Esophagus (tissue), 2 donors: ENCODE measurements around the gene KLHDC10. TPM values are rescaled to one million over a fixed set of nuclear protein-coding genes. Genes with fewer than 3 reads are reported as not detected.

ENCODE experiments used
- H3K27ac ChIP-seq, 2 donors: one replicate each; pipeline ENCODE4 v1.5.1; 2013; ENCODE audit warnings: low read depth in 2 of 2, mild to moderate bottlenecking in 2 of 2, inconsistent platforms in 1 of 2, low read length in 1 of 2, moderate library complexity in 1 of 2
- H3K27me3 ChIP-seq, 2 donors: one replicate each; pipeline ENCODE4 v1.6.1; 2013; ENCODE audit warnings: low read length in 2 of 2, control low read depth in 1 of 2, mild to moderate bottlenecking in 1 of 2; ENCODE audit not compliant: insufficient read depth in 2 of 2, control insufficient read depth in 1 of 2
- H3K36me3 ChIP-seq, 2 donors: one replicate each; pipeline ENCODE4 v1.6.1; 2013; ENCODE audit warnings: low read length in 1 of 2; ENCODE audit not compliant: control insufficient read depth in 2 of 2, insufficient read depth in 2 of 2
- H3K4me1 ChIP-seq, 2 donors: one replicate each; pipeline ENCODE4 v1.6.1; 2013; ENCODE audit warnings: low read length in 1 of 2; ENCODE audit not compliant: control insufficient read depth in 2 of 2, insufficient read depth in 2 of 2
- H3K4me3 ChIP-seq, 2 donors: one replicate each; pipeline ENCODE4 v1.5.1; 2013; ENCODE audit warnings: low read length in 2 of 2, mild to moderate bottlenecking in 2 of 2, low read depth in 1 of 2, moderate library complexity in 1 of 2
- H3K9me3 ChIP-seq, 2 donors: one replicate each; pipeline ENCODE4 v1.6.1; 2013; ENCODE audit warnings: mild to moderate bottlenecking in 2 of 2, low read depth in 1 of 2, low read length in 1 of 2, moderate library complexity in 1 of 2; ENCODE audit not compliant: control insufficient read depth in 2 of 2, insufficient read depth in 1 of 2
- WGBS, 2 donors: extraction: QIAGEN DNeasy Blood & Tissue Kit; methylation state at CpG; one replicate each; pipeline ENCODE4 v1.1.7; 2013; 5-methylcytosine and 5-hydroxymethylcytosine counted together
- polyA plus RNA-seq, 2 donors: library from polyadenylated mRNA; stranded (reverse); fragments of 200-250 nt; gene quantifications; one replicate each; pipeline ENCODE4 v1.2.3, GENCODE V29; 2013
- donor health status: healthy with polysubstance abuse.
- donor health status: Bipolar disorder and iron deficiency.

Gene KLHDC10
- polyA plus RNA-seq, 2 donors: 6.6 to 7.3 TPM

- H3K4me1 ChIP-seq: peaks cover 0 to 11% of the 10 kb centered on the region in 2 donors
- WGBS, 2 donors: 79 to 93% methylated on average over 11 of the region's 11 CpGs
- H3K9me3 ChIP-seq: peaks cover 0 to 2% of the 10 kb centered on the region in 2 donors
- no peak overlapping the region for H3K4me3 ChIP-seq
- H3K36me3 ChIP-seq: no peaks in the 10 kb centered on the region
- no peaks in the 10 kb centered on the region for H3K27me3 ChIP-seq
- no peak overlapping the region for H3K27ac ChIP-seq
These were observed 80.3 kb downstream of the KLHDC10 start for GRCh38 chr7:130150587-130150986.

GRCh38 chr7:130151591-130152492, 81.5 kb downstream of the KLHDC10 start:
- no peaks in the 10 kb centered on the region for H3K27me3 ChIP-seq
- WGBS, 2 donors: 71 to 87% methylated on average over 5 of the region's 5 CpGs
- H3K36me3 ChIP-seq: no peaks in the 10 kb centered on the region
- H3K9me3 ChIP-seq: peaks cover 0 to 6% of the 10 kb centered on the region in 2 donors
- peaks cover 0 to 11% of the 10 kb centered on the region in 2 donors for H3K4me1 ChIP-seq
- no peak overlapping the region for H3K4me3 ChIP-seq
- H3K27ac ChIP-seq: no peak overlapping the region

- peaks cover 0 to 11% of the 10 kb centered on the region in 2 donors for H3K4me1 ChIP-seq
- no peaks in the 10 kb centered on the region for H3K36me3 ChIP-seq
- WGBS, 2 donors: 73 to 78% methylated on average over 17 of the region's 17 CpGs
- H3K9me3 ChIP-seq: peaks cover 0 to 6% of the 10 kb centered on the region in 2 donors
- no peaks in the 10 kb centered on the region for H3K27me3 ChIP-seq
- H3K4me3 ChIP-seq: no peak overlapping the region
- H3K27ac ChIP-seq: no peak overlapping the region
These were observed 82.3 kb downstream of the KLHDC10 start for GRCh38 chr7:130152493-130153210.

DNA sequence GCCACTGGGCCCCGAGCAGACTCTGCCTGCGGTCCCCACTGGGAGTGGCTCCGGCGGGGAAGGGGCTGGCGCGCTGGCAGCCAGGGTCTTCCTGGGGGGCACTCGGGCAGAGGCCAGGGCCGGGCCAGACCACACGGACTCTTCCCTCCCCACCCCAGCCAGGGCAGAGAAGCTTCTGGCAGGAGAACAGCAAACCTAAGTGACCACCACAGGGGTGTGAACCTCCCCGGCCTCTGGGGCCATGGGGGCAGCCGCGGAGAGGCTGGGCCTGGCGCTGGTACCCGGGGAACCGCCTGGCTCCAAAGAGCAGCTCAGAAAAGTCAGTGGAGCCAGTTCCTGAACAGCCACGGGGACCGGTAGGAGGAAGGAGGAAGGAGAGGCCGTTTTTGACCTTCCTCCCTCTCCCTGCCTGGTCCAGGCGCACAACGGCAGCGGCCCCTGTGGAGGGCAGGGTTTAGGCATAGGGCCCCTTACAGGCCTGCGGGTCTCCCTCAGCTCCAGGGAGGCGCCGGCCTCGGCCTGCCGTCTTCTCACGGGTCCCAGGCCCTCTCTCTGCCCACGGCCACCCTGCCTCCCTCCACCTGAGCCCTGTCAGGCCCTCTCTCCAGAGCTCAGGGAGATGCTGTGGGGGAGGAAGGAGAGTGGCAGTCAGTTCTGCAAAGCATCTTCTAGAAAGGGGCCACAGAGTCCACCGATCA, 83.0 kb downstream of the KLHDC10 start:
- Histone ChIP-seq H3K9me3 (peaks cover 0 to 6% of the 10 kb centered on the region in 2 donors), H3K27ac (no peak overlapping the region), H3K27me3 (no peaks in the 10 kb centered on the region), H3K36me3 (no peaks in the 10 kb centered on the region), H3K4me1 (peaks cover 0 to 11% of the 10 kb centered on the region in 2 donors), H3K4me3 (no peak overlapping the region)
- WGBS, 2 donors: 75 to 80% methylated on average over 26 to 29 of the region's 29 CpGs

DNA sequence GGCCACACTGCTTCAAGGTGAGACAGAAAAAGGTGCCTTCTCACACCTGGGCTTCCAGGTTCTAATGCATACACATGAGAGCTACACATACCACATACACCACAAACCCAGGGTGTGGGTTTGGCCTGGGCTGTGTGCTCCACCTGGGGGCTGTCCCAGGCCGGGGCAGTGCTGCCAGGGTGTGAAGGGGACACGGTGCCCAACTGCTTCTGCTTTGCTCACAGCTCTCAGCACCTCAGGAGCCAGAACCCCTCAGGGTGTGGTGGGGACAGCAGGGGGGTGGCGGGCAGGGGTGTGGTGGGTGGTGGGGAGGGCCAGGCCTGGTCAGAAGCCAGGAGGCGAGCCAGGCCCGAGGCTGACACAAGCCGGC, 83.8 kb downstream of the KLHDC10 start:
- Histone ChIP-seq H3K9me3 (peaks cover 0 to 6% of the 10 kb centered on the region in 2 donors), H3K4me3 (no peak overlapping the region), H3K27me3 (no peaks in the 10 kb centered on the region), H3K4me1 (peaks cover 0 to 11% of the 10 kb centered on the region in 2 donors), H3K27ac (no peak overlapping the region), H3K36me3 (no peaks in the 10 kb centered on the region)
- 25 to 43% methylated on average over 6 of the region's 6 CpGs for WGBS, 2 donors

DNA sequence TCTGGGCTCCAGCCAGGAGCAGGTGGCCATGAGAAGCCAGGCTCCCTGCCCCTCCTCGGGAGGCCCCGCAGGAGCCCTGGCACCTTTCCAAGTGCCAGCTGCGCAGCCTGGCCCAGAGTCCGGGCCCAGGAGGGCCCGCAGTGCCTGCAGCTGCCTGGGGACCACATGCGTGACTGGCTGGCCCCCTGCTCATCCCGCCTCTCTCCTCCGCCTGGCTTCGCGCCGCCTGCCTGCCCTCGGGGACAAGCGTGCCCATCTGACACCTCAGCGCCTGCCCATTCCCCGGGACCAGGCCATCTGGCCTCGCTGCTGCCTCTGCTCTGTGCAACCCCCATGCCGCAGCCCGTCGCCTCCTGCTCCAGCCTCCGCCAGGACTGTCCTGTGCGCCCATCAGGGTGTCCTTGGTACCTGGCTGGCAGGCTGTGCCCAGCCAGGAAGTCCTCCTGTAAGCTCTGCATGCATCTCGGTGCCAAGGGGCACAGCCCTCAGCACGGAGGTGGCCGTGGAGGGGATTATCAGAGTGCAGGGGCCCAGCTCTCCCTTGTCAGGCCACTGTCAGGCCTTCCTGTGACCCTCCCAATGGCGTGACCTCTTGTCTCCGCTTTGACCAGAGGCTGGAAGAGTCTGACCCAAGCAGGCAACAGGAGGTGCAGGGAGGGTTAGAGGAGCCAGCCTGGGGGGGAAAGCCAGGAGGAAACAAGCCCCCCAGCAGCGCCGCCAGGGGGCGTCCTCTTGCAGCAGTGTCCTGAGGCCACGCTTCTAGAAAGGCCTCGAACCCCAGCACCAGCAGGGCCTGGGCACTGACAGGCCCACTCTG, 84.4 kb downstream of the KLHDC10 start:
- H3K36me3 ChIP-seq: no peaks in the 10 kb centered on the region
- peaks cover 0 to 8% of the 10 kb centered on the region in 2 donors for H3K4me1 ChIP-seq
- H3K9me3 ChIP-seq: peaks cover 0 to 6% of the 10 kb centered on the region in 2 donors
- no peak overlapping the region for H3K4me3 ChIP-seq
- no peaks in the 10 kb centered on the region for H3K27me3 ChIP-seq
- H3K27ac ChIP-seq: no peak overlapping the region
- WGBS, 2 donors: 61% methylated on average over 28 to 31 of the region's 31 CpGs

DNA sequence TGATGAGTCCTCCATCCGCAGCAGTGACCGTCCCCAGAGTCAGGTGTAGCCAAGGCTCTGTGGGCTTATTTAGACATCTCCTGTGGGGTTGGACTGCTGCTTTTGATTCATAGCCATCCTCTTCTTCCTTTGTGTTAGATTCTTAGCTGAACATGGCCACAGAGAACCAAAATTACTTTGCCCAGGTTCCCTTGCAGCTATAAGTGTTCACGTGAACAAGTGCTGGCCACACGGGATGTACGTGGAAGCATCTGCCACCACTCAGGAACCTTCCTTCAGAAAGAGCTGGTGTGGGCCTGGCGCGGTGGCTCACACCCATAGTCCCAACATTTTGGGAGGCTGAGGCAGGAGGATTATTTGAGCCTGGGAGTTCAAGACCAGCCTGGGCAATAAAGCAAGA, 85.8 kb downstream of the KLHDC10 start:
- WGBS, 2 donors: 99 to 100% methylated on average over 7 of the region's 7 CpGs
- peaks cover 0 to 8% of the 10 kb centered on the region in 2 donors for H3K4me1 ChIP-seq
- no peak overlapping the region for H3K27ac ChIP-seq
- no peaks in the 10 kb centered on the region for H3K27me3 ChIP-seq
- peaks cover 3 to 4% of the 10 kb centered on the region in 2 donors for H3K36me3 ChIP-seq
- H3K4me3 ChIP-seq: no peak overlapping the region
- H3K9me3 ChIP-seq: peaks cover 0 to 6% of the 10 kb centered on the region in 2 donors

DNA sequence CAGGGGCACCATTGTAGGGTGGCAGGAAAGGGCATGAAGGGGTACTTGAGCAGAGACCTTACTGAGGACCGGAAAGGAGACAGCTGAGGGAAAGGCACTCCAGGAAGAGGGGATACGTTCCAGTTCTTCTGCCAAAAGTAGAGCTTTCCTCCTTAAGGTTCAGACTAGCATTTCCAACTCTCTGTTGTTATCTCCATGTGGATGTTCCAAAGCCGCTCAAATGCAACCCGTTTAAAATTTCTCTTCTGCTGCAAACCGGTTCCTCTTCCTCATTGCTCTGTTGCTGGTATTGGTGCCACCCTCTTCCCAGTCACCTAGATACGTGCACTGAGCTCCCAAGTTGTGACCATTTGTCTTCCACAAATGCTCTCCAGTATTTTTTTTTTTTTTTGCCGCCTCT, 87.4 kb downstream of the KLHDC10 start:
- WGBS, 2 donors: 90 to 95% methylated on average over 7 of the region's 7 CpGs
- H3K36me3 ChIP-seq: peaks cover 7 to 14% of the 10 kb centered on the region in 2 donors
- peaks cover 0 to 4% of the 10 kb centered on the region in 2 donors for H3K4me1 ChIP-seq
- peaks cover 0 to 4% of the 10 kb centered on the region in 2 donors for H3K9me3 ChIP-seq
- H3K27ac ChIP-seq: no peak overlapping the region
- no peaks in the 10 kb centered on the region for H3K27me3 ChIP-seq
- H3K4me3 ChIP-seq: no peak overlapping the region

DNA sequence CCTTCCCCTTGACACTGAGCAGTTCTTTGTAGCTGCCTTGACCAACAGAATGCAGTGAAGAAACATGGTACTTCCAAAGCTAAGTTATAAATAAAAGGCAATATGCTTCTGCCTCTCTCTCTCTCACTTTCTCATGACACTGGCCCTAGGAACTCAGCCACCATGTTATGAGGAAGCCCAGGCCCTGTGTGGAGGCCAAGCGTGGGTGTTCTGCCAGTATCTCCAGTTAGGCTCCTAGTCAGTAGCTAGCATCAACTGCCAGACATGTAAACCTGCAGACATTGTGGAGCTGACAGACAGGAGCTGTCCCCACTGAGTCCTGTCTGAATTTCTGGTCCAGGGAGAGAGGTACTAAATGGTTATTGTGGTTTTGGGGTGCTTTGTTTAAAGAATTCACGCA, 89.7 kb downstream of the KLHDC10 start:
- Histone ChIP-seq H3K9me3 (peaks cover 0 to 4% of the 10 kb centered on the region in 2 donors), H3K4me3 (no peak overlapping the region), H3K36me3 (peaks cover 10 to 18% of the 10 kb centered on the region in 2 donors), H3K27ac (no peak overlapping the region), H3K4me1 (no peaks in the 10 kb centered on the region), H3K27me3 (no peaks in the 10 kb centered on the region)
- WGBS, 2 donors: 90 to 98% methylated on average over 2 of the region's 2 CpGs
